ENCODE data around the gene TEDC2. TPM values are rescaled to one million over a fixed set of nuclear protein-coding genes. Genes with fewer than 3 reads are reported as not detected.

The TEDC2 gene
- polyA plus RNA-seq, 1 of the 3 experiments (the other 2 are of a cell fraction) = 15.6 TPM

- no peaks in the 10 kb centered on the region for H3K36me3 ChIP-seq (replicated peaks in 1 of 2; ENCODE audit: control insufficient read depth in 1 of 2, insufficient read depth in 2 of 2, low read length in 1 of 2)
- H3K4me1 ChIP-seq (ENCODE audit: control insufficient read depth in 1 of 2, insufficient read depth in 2 of 2, low read depth in 1 of 2, low read length in 1 of 2) = peaks cover 6 to 65% of the 10 kb centered on the region in 2 experiments; a peak in 3 of 4 replicates
- CTCF ChIA-PET = interaction anchor here (1.2 to 3.6 kb wide), 11 partner anchors 9 to 275 kb away, joined by 3 to 32 read pairs (median 6); partner anchors contain the start of genes CCNF and TEDC2
- no peak for DNase-seq
- no peaks in the 10 kb centered on the region for H3K27me3 ChIP-seq (ENCODE audit: insufficient read depth)
- H4K20me1 ChIP-seq (ENCODE audit: insufficient read depth) = no peaks in the 10 kb centered on the region
- H3K4me2 ChIP-seq = no peak overlapping the region
- H3K27ac ChIP-seq (ENCODE audit: low read depth in 2 of 2, low read length in 1 of 2) = peak overlapping the region in 1 of 2 experiments; percentile 97; a peak in 2 of 4 replicates
- H3K9me2 ChIP-seq = no peaks in the 10 kb centered on the region
- TF ChIP-seq TCF12 (IDR thresholded peaks at IDR 0.05) (0 out of 2 replicates have a peak, but pooled peaks have one; percentile 3), RXRA (IDR thresholded peaks at IDR 0.05; ENCODE audit: borderline replicate concordance, low read depth) (no peak), TAF1 (IDR thresholded peaks at IDR 0.05; ENCODE audit: borderline replicate concordance, low read depth, low read length) (no peak), MEF2A (IDR thresholded peaks at IDR 0.05; ENCODE audit: borderline replicate concordance, low read depth) (no peak), MXI1 (IDR thresholded peaks at IDR 0.05; ENCODE audit: low read depth, low read length) (0 out of 2 replicates have a peak, but pooled peaks have one; percentile 63), SIN3A (IDR thresholded peaks at IDR 0.05; ENCODE audit: borderline replicate concordance, low read depth, low read length) (no peak)
- TF ChIP-seq, protein P1, sequence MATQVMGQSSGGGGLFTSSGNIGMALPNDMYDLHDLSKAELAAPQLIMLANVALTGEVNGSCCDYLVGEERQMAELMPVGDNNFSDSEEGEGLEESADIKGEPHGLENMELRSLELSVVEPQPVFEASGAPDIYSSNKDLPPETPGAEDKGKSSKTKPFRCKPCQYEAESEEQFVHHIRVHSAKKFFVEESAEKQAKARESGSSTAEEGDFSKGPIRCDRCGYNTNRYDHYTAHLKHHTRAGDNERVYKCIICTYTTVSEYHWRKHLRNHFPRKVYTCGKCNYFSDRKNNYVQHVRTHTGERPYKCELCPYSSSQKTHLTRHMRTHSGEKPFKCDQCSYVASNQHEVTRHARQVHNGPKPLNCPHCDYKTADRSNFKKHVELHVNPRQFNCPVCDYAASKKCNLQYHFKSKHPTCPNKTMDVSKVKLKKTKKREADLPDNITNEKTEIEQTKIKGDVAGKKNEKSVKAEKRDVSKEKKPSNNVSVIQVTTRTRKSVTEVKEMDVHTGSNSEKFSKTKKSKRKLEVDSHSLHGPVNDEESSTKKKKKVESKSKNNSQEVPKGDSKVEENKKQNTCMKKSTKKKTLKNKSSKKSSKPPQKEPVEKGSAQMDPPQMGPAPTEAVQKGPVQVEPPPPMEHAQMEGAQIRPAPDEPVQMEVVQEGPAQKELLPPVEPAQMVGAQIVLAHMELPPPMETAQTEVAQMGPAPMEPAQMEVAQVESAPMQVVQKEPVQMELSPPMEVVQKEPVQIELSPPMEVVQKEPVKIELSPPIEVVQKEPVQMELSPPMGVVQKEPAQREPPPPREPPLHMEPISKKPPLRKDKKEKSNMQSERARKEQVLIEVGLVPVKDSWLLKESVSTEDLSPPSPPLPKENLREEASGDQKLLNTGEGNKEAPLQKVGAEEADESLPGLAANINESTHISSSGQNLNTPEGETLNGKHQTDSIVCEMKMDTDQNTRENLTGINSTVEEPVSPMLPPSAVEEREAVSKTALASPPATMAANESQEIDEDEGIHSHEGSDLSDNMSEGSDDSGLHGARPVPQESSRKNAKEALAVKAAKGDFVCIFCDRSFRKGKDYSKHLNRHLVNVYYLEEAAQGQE (IDR thresholded peaks at IDR 0.05; ENCODE audit: low read depth, low read length) = no peak
- TF ChIP-seq, protein P2, sequence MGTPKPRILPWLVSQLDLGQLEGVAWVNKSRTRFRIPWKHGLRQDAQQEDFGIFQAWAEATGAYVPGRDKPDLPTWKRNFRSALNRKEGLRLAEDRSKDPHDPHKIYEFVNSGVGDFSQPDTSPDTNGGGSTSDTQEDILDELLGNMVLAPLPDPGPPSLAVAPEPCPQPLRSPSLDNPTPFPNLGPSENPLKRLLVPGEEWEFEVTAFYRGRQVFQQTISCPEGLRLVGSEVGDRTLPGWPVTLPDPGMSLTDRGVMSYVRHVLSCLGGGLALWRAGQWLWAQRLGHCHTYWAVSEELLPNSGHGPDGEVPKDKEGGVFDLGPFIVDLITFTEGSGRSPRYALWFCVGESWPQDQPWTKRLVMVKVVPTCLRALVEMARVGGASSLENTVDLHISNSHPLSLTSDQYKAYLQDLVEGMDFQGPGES (IDR thresholded peaks at IDR 0.05; ENCODE audit: low read depth, low read length) = no peak
- H3K9me3 ChIP-seq = no peaks in the 10 kb centered on the region
- H3K4me3 ChIP-seq (ENCODE audit: low read depth in 2 of 2, low read length in 1 of 2) = no peak overlapping the region
- 0 out of 2 replicates have a peak, but pooled peaks cover 2% of the 10 kb centered on the region for H3K79me2 ChIP-seq (ENCODE audit: insufficient read depth)
- 79% methylated on average over 14 of the region's 16 CpGs for WGBS (ENCODE audit: low lambda C conversion rate)
- H2AFZ ChIP-seq (ENCODE audit: low read depth) = no peak overlapping the region
- no peak overlapping the region for H3K9ac ChIP-seq
- peaks cover 13% of the 10 kb centered on the region for H3F3A ChIP-seq (replicated peaks; ENCODE audit: insufficient read depth)
- POLR2A ChIA-PET = interaction anchor here (0.6 to 4.6 kb wide), 11 partner anchors 9 to 422 kb away, joined by 3 to 44 read pairs (median 4); partner anchors contain the start of genes AMDHD2, NTHL1, TEDC2 and TSC2
These were observed 9.7 kb downstream of the TEDC2 start for GRCh38 chr16:2469399-2470233.

GRCh38 chr16:2470234-2470601, 10.3 kb downstream of the TEDC2 start:
- peak overlapping the region in 1 of 2 experiments; percentile 97; a peak in 2 of 4 replicates for H3K27ac ChIP-seq (ENCODE audit: low read depth in 2 of 2, low read length in 1 of 2)
- CTCF ChIA-PET = interaction anchor here (1.6 to 3.6 kb wide), 7 partner anchors 11 to 275 kb away, joined by 3 to 32 read pairs (median 9); partner anchors contain the start of genes CCNF and TEDC2
- peaks cover 6 to 65% of the 10 kb centered on the region in 2 experiments; a peak in 3 of 4 replicates for H3K4me1 ChIP-seq (ENCODE audit: control insufficient read depth in 1 of 2, insufficient read depth in 2 of 2, low read depth in 1 of 2, low read length in 1 of 2)
- H3K9me3 ChIP-seq = no peaks in the 10 kb centered on the region
- POLR2A ChIA-PET = interaction anchor here (0.6 to 4.6 kb wide), 6 partner anchors 10 to 987 kb away, joined by 3 to 44 read pairs (median 13); partner anchors contain the start of gene TEDC2
- H3F3A ChIP-seq (replicated peaks; ENCODE audit: insufficient read depth) = peaks cover 11% of the 10 kb centered on the region
- no peak overlapping the region for H3K9ac ChIP-seq
- WGBS (ENCODE audit: low lambda C conversion rate) = 88% methylated on average over 5 of the region's 7 CpGs
- H3K27me3 ChIP-seq (ENCODE audit: insufficient read depth) = no peaks in the 10 kb centered on the region
- H3K4me3 ChIP-seq (ENCODE audit: low read depth in 2 of 2, low read length in 1 of 2) = no peak overlapping the region
- H3K4me2 ChIP-seq = no peak overlapping the region
- H4K20me1 ChIP-seq (ENCODE audit: insufficient read depth) = no peaks in the 10 kb centered on the region
- 0 out of 2 replicates have a peak, but pooled peaks cover 2% of the 10 kb centered on the region for H3K79me2 ChIP-seq (ENCODE audit: insufficient read depth)
- H3K9me2 ChIP-seq = no peaks in the 10 kb centered on the region
- no peak overlapping the region for H2AFZ ChIP-seq (ENCODE audit: low read depth)
- no peak for DNase-seq
- H3K36me3 ChIP-seq (replicated peaks in 1 of 2; ENCODE audit: control insufficient read depth in 1 of 2, insufficient read depth in 2 of 2, low read length in 1 of 2) = no peaks in the 10 kb centered on the region
- no peak for TF ChIP-seq FOXM1 (IDR thresholded peaks at IDR 0.05; ENCODE audit: low read depth)
